Activated T-helper 1 cell treated with anti-CD3 and anti-CD28 coated beads, Interleukin-2, amount 50 U/mL, for 16 hours (primary cell): ENCODE results near the gene MDK.
"Not testable (repeated sequence)": the region's sequence is repeated elsewhere in the genome, so short reads cannot be mapped to it uniquely, and the experiment has no call there.

Source experiments
- DNase-seq, 2 donors: peaks; one replicate each; pipeline ENCODE4 v3.0.0-alpha.2; 2020; ENCODE audit warnings: low read depth in 1 of 2, low spot score in 1 of 2

The MDK gene

DNA sequence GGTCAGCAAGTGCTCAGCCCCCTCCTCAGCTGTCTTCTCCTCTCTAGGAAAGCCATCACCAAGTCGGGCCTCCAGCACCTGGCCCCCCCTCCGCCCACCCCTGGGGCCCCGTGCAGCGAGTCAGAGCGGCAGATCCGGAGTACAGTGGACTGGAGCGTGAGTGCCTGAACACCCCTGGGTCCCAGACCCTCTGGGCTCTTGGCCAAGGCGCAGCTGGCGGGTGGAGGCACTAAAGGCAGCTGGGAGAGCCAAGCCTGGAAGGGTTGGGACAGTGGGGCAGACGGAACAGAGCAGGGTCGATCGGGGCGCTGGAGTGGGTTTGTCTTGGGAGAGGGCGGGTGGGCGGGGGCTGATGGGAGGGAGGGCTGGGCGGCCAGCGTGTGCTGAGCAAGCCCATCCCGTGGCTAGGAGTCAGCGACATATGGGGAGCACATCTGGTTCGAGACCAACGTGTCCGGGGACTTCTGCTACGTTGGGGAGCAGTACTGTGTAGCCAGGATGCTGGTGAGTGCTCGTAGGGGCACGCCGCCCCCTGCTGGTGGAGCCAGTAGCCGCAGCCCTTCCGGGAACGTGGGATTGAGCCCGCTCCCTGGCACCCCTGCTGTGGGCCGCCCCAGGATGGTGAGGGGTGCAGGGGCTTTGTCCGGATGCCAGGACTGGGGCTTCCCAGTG is 14.1 kb upstream of the MDK start:
- DNase-seq, result peak; percentile 61 to 62

DNA sequence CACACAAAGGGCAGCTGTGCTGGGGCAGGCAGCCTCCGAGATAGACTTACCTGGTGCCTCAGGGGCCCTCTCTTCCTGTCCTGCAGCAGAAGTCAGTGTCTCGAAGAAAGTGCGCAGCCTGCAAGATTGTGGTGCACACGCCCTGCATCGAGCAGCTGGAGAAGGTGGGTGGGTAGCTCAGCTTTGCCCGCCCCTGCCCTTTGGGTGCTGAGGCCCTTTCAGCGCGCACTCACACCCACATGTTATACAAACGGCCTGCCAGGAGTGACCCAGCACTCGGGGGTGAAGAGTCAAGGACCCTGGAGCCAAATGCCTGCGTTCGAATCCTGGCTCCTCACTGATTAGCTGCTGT is 13.6 kb upstream of the MDK start:
- no peak for DNase-seq

- no peak for DNase-seq
Observed at GRCh38 chr11:46369458-46370152, 11.9 kb upstream of the MDK start.

- no peak for DNase-seq
Observed at GRCh38 chr11:46370253-46370652, 11.2 kb upstream of the MDK start.

DNA sequence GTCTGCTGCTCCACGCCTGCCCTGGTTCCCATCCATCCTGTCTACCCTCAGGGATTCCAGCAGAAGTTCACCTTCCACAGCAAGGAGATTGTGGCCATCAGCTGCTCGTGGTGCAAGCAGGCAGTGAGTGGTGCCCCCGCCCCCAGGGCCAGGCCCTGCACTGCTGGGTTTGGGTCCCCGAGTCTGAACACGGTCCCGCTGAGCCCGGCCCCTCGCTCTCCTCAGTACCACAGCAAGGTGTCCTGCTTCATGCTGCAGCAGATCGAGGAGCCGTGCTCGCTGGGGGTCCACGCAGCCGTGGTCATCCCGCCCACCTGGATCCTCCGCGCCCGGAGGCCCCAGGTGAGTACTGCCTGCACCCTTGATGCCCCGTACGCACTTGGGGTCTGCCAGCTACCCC is 10.2 kb upstream of the MDK start:
- DNase-seq, result not testable (repeated sequence)

GRCh38 chr11:46372086-46372485 is 9.4 kb upstream of the MDK start:
- DNase-seq, result no peak

- DNase-seq, result not testable (repeated sequence)
Observed at GRCh38 chr11:46372501-46372900, 9.0 kb upstream of the MDK start.

GRCh38 chr11:46373787-46374740 is 7.4 kb upstream of the MDK start:
- DNase-seq, result no peak

DNA sequence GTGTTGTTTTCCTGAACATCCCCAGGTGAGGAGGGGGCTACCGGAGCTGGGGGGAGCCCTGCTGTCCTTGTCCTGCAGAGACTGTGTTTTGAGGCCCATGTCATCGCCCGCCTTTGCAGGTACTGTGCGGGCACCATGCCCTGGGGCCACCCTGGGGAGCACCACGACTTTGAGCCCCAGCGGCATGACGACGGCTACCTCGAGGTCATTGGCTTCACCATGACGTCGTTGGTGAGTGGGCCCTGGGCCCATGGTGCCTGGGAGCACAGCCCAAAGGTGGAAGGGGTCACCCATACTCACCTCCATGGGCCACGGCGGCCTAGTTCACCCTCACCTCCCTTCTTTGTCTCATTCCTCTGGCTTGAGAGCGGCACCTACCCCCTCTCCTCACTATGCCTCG is 6.7 kb upstream of the MDK start:
- DNase-seq, result no peak

GRCh38 chr11:46375392-46376101 is 5.9 kb upstream of the MDK start:
- no peak for DNase-seq

DNA sequence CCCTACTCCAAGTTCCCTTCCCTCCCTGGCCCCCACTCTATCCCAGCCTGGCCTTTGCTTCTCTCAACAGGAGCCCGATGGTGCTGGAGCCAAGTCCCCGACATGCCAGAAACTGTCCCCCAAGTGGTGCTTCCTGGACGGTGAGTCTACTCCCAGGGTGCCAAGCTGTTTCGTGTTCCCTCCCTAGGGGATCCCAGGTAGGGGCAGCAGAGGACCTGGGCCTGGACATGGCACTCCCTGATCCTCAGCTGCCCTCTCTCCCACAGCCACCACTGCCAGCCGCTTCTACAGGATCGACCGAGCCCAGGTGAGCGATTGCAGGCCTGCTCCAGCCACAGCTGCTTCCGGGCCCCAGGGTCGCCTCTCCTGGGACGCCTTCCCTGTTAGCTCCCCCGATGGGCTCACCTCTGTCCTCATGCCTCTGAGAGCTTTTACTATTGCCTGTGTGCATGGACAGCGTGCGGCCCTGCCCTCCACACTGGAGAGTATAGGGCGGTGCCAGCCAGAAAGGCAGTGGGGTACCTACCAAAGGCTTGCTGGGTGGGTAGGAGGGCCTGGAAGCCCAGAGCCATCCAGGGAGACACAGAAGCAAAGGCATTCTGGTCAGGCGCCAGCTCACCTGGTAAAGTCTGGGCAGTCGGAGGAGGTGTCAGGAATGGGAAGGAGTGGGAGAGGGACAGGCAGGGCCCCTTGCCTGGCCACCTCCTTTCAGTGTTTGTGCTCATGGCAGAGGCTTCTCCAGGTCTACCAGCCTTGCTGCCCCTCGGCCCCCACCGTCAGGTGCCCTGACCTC is 5.0 kb upstream of the MDK start:
- no peak for DNase-seq

GRCh38 chr11:46377290-46377689 is 4.2 kb upstream of the MDK start:
- DNase-seq, result no peak

- no peak for DNase-seq
Observed at GRCh38 chr11:46377831-46378230, 3.6 kb upstream of the MDK start.

- no peak for DNase-seq
Observed at GRCh38 chr11:46378296-46378695, 3.2 kb upstream of the MDK start.

GRCh38 chr11:46378811-46379481 is 2.5 kb upstream of the MDK start:
- no peak for DNase-seq

GRCh38 chr11:46379482-46380293 is 1.8 kb upstream of the MDK start:
- not testable (repeated sequence) for DNase-seq

DNA sequence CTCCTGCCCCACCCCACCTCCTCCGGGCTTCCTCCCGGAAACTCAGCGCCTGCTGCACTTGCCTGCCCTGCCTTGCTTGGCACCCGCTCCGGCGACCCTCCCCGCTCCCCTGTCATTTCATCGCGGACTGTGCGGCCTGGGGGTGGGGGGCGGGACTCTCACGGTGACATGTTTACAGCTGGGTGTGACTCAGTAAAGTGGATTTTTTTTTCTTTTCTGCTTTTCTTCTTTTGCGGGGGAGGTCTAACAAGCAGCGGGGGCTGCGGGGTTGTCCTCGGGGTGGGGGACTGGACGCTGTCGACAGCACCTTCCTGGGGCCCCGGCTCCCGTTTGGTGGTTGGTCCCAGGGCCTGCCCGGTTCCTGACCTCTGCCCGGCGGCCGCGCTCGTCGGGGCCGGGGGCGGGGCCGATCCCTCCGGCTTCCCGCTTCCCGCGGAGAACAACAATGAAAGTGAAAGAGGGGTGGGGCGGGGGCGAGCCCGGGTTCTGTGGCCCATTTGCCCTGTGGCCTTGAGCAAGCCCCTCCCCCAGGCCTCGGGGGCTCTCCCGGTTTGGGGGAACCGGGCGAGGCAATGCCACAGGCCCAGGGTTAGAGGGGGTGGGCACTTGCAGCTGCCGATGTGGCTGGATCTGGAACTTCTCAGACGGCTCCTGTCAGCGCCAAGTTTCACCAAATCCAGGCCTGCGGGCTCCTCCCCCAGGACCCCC is 975 bp upstream of the MDK start:
- peak in 1 of 2 donors; percentile 43 for DNase-seq

DNA sequence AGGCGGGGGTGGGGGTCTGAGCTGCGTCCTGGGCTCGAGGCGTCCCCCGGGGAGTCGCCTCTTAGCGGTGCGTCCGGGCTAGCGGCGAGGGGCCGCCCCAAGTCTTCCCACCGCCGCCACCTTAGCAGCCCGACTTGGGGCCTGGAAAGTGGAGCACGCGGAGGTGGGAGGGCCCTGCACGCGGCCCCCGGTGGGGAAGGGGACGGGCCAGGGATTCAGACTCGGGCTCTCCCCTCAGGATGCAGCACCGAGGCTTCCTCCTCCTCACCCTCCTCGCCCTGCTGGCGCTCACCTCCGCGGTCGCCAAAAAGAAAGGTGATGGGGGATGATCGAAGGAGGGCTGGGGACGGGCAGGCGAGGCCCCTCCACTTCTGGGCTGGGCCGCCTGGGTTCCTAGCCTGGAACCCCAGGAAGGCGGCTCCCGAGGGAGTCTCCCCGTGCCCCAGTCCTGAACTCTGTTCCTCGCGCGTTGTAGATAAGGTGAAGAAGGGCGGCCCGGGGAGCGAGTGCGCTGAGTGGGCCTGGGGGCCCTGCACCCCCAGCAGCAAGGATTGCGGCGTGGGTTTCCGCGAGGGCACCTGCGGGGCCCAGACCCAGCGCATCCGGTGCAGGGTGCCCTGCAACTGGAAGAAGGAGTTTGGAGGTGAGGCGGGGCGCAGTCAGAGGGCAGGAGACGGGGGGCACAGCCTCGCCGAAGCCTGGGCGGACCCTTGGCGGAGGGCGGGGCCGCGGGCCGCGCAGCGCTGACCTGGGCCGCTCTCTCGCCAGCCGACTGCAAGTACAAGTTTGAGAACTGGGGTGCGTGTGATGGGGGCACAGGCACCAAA is 563 bp downstream of the MDK start:
- no peak for DNase-seq
